ES-I3 (cell line): Measurements from ENCODE around the gene SLC26A4.

Experiments used
- H3K36me3 ChIP-seq: 2 replicates; pipeline ENCODE4 v1.6.1; 2013; ENCODE audit warnings: mild to moderate bottlenecking, low read length, control low read depth, moderate library complexity; ENCODE audit not compliant: insufficient read depth
- H3K4me1 ChIP-seq: 2 replicates; pipeline ENCODE4 v1.6.1; 2013; ENCODE audit warnings: mild to moderate bottlenecking, control low read depth, low read length; ENCODE audit not compliant: insufficient read depth
- H3K9ac ChIP-seq: 2 replicates; pipeline ENCODE4 v1.6.1; 2013; ENCODE audit warnings: low read depth, mild to moderate bottlenecking, low read length, moderate library complexity
- H3K9me3 ChIP-seq: 2 replicates; pipeline ENCODE4 v1.6.1; 2013; ENCODE audit warnings: mild to moderate bottlenecking, low read length, moderate library complexity; ENCODE audit not compliant: control insufficient read depth, insufficient read depth

Gene SLC26A4

DNA sequence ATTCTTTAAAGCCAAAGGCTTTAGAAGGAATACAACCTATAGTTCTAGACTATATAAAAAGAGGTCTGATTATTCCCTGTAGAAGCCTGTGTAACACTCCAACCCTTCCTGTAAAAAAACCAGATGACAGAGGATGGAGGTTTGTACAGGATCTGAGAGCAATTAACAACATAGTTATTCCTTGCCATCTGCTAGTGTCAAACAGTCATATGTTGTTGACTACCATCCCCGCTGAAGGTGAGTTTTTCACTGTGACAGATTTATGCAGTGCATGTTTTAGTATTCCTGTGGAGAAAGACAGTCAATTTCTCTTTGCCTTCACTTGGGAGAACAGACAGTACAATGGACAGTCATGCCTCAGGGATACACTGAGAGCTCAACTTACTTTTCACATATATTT, 19.0 kb upstream of the SLC26A4 start:
- H3K36me3 ChIP-seq: no peaks in the 10 kb centered on the region
- H3K9ac ChIP-seq: no peak overlapping the region
- no peaks in the 10 kb centered on the region for H3K9me3 ChIP-seq
- no peaks in the 10 kb centered on the region for H3K4me1 ChIP-seq

DNA sequence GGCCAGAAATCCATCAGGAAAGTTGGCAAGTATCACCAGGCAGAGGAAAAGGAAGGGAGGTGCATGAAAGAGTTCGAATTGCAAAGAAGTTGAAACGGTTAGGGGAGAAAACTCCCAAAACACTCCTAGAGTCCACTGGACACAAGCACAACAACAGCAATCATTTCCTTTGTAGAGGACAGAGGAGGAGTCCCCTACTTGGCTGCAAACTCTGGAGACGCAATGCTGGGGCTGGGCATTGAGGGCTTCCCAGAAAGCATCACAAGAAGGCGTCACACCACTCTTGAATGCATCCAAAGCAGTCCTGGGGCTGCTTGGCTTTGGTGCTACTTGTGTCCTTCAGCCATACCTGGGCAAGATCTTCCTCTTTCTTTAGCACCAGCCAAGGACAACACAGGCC, 18.1 kb upstream of the SLC26A4 start:
- Histone ChIP-seq H3K36me3 (no peaks in the 10 kb centered on the region), H3K9ac (no peak overlapping the region), H3K9me3 (no peaks in the 10 kb centered on the region), H3K4me1 (no peaks in the 10 kb centered on the region)

DNA sequence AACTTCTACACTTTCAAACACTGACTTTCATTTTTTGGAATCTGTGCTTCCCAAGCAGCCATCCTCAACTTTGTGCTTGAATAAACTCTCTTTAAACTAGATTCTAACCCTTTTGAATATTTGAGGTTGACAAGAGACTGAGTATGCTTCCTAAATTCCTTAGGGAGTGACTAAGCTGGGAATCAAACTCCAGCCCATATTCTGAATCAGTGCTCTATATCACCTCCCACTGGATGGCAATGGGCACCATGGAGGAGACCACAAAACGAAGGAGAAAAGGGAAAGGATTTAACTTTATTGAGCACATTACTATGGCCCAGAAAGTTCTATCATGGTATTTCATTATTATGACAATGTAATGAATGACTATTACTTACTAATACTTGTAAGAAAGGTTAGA, 17.2 kb upstream of the SLC26A4 start:
- no peaks in the 10 kb centered on the region for H3K9me3 ChIP-seq
- H3K9ac ChIP-seq: no peak overlapping the region
- H3K4me1 ChIP-seq: no peaks in the 10 kb centered on the region
- no peaks in the 10 kb centered on the region for H3K36me3 ChIP-seq

DNA sequence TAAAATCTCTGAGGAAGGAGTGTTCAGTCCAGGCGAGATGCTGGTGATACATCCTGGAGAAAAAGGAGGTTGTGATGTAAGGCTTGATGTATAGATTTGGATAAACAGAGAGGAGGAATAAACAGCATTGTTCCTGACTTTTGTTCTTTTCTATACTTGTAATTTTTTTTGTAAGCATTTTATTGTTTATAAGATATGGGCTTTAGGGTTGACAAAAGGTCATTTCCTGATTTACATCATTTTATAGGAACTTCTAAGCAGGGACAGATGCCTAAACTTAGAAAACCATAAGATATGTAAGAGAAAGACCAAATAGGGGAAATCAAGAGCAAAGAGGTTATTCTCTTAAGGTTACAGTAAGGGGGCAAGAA, 16.7 kb upstream of the SLC26A4 start:
- Histone ChIP-seq H3K9me3 (no peaks in the 10 kb centered on the region), H3K4me1 (no peaks in the 10 kb centered on the region), H3K36me3 (no peaks in the 10 kb centered on the region), H3K9ac (no peak overlapping the region)

DNA sequence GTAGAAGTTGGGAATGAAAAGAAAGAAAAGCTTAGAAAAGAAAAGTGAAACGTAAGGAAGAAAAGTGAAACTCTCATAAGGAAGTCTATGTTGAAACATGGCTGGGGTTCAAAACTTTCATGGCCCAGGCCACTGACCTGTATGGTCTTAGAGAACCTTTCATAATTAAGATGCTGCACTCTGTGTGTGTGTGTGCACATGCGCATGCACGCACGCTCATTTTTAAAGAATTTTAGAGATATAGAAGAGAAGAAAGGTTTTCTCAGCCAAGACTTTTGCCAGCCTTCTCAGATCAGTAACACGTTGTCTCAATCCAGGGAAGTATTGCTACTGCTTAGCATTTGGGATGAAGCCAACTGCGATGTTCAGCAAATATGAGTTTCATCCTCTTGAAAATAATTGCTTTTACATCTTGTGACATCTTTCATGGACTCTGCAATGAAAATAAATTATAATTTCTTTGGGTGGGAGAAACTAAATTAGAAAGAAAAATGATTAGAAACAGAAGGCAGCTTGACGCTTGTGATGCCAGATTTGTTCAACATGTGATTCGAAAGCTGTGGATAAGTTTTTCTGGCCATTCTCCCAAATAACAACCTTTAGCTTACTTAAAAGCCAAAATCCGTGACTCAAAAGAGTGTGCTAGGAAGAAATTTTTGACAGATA, 16.2 kb upstream of the SLC26A4 start:
- H3K4me1 ChIP-seq: no peaks in the 10 kb centered on the region
- no peaks in the 10 kb centered on the region for H3K36me3 ChIP-seq
- H3K9me3 ChIP-seq: no peaks in the 10 kb centered on the region
- H3K9ac ChIP-seq: no peak overlapping the region

- Histone ChIP-seq H3K9ac (no peak overlapping the region), H3K36me3 (no peaks in the 10 kb centered on the region), H3K4me1 (no peaks in the 10 kb centered on the region)
These were observed 8.0 kb upstream of the SLC26A4 start for GRCh38 chr7:107652642-107653041.

DNA sequence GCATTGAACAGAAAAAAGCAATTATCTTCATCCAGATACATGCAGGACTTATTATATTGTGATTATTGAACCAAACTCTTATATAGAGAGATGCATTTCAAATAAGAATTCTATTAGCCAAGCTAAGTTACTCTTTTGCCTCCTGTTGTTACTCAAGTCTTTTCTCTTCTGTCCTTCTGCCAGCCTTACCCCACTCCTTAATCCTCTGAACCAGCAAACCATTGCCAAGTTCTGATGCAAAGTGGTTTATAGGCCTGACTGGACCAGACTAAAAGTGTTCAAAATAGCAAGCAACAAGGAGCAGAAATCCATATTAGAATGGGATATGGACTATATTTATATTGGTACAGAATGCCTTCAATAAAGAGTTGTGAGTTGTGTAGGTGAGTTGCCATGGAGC, 2.2 kb upstream of the SLC26A4 start:
- Histone ChIP-seq H3K36me3 (no peaks in the 10 kb centered on the region), H3K9ac (no peak overlapping the region), H3K4me1 (no peaks in the 10 kb centered on the region; the same call in 1 of the 2 replicates), H3K9me3 (no peaks in the 10 kb centered on the region)

More at GRCh38 chr7:107652642-107653041, 8.0 kb upstream of the SLC26A4 start:
- H3K9me3 ChIP-seq: no peaks in the 10 kb centered on the region

GRCh38 chr7:107659666-107660065, 962 bp upstream of the SLC26A4 start:
- no peaks in the 10 kb centered on the region for H3K36me3 ChIP-seq
- no peak overlapping the region for H3K9ac ChIP-seq
- no peaks in the 10 kb centered on the region for H3K9me3 ChIP-seq
- H3K4me1 ChIP-seq: no peaks in the 10 kb centered on the region; the same call in 1 of the 2 replicates

- Histone ChIP-seq H3K4me1 (no peaks in the 10 kb centered on the region; the same call in 1 of the 2 replicates), H3K9me3 (no peaks in the 10 kb centered on the region), H3K9ac (peak overlapping the region; percentile 48; the same call in 1 of the 2 replicates), H3K36me3 (no peaks in the 10 kb centered on the region)
These were observed 645 bp downstream of the SLC26A4 start for GRCh38 chr7:107661081-107661864.

GRCh38 chr7:107661865-107662379, 1.3 kb downstream of the SLC26A4 start:
- H3K9ac ChIP-seq: peak overlapping the region; percentile 48; the same call in 1 of the 2 replicates
- H3K9me3 ChIP-seq: no peaks in the 10 kb centered on the region
- H3K4me1 ChIP-seq: no peaks in the 10 kb centered on the region; the same call in 1 of the 2 replicates
- H3K36me3 ChIP-seq: no peaks in the 10 kb centered on the region

DNA sequence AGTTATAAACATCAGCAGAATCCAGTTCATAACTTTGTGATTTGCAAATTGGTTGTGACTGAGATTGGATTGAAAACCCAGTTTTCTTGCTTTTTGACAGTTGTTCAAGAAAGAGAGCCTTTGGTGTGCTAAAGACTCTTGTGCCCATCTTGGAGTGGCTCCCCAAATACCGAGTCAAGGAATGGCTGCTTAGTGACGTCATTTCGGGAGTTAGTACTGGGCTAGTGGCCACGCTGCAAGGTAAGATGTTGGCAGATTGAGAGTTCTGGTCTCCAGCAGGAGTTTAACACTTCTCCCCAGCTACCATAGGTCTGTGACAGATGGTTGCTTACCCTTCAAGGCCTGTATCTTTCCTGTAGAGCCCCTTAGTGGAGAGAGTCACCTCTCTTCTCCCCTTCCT, 2.6 kb downstream of the SLC26A4 start:
- no peaks in the 10 kb centered on the region for H3K9me3 ChIP-seq
- no peak overlapping the region for H3K9ac ChIP-seq
- H3K4me1 ChIP-seq: no peaks in the 10 kb centered on the region; the same call in 1 of the 2 replicates
- H3K36me3 ChIP-seq: no peaks in the 10 kb centered on the region

GRCh38 chr7:107666790-107667189, 6.2 kb downstream of the SLC26A4 start:
- H3K36me3 ChIP-seq: no peaks in the 10 kb centered on the region
- no peak overlapping the region for H3K9ac ChIP-seq
- H3K9me3 ChIP-seq: no peaks in the 10 kb centered on the region
- no peaks in the 10 kb centered on the region for H3K4me1 ChIP-seq

DNA sequence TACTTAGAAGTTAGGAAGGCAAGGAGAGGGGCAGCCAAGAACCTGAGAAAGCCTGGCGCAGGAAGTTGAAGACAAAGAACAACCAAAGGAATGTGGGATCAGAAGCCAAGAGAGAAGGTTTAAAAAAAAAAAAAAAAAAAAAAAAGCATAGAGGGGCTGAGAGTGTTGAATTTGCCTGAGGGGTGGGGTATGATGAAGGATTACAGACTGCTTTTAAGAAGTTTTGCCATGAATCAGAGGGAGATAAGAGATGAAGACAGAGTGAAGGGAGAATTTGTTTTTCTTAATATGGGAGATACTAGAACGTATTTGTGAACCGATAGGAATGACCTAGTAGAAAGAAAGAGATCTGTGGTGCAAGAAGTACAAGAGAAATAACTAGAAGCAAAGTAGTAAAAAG, 6.7 kb downstream of the SLC26A4 start:
- no peaks in the 10 kb centered on the region for H3K36me3 ChIP-seq
- no peaks in the 10 kb centered on the region for H3K4me1 ChIP-seq
- no peak overlapping the region for H3K9ac ChIP-seq

GRCh38 chr7:107668296-107668695, 7.7 kb downstream of the SLC26A4 start:
- Histone ChIP-seq H3K4me1 (no peaks in the 10 kb centered on the region), H3K9me3 (no peaks in the 10 kb centered on the region), H3K36me3 (no peaks in the 10 kb centered on the region), H3K9ac (no peak overlapping the region)

More for the DNA sequence above, 6.7 kb downstream of the SLC26A4 start:
- no peaks in the 10 kb centered on the region for H3K9me3 ChIP-seq

DNA sequence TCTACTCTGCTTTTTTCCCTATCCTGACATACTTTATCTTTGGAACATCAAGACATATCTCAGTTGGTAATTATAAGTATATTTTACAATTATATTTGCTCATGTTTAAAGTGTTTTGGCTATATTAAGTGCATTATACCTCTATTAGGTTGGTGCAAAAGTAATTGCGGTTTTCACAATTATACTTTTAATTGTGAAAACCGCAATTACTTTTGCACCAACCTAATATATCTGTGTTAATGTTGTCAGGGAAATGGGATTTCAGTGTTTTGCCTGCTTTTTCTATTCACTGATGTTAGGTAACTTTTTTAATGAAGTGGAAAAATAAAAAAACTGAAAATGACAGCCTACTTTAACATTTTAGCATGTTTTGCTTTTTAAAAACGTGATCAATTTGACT, 11.6 kb downstream of the SLC26A4 start:
- Histone ChIP-seq H3K36me3 (no peaks in the 10 kb centered on the region), H3K9me3 (no peaks in the 10 kb centered on the region), H3K9ac (no peak overlapping the region), H3K4me1 (no peaks in the 10 kb centered on the region)
